ENCODE measurements around the gene PRSS2.

- TF ChIP-seq CTCF (conservative IDR thresholded peaks at IDR 0.05 in 1 of 2, IDR thresholded peaks at IDR 0.05 in 1 of 2; ENCODE audit: low read depth in 1 of 2, low read length in 2 of 2) (no peak), EZH2 (IDR thresholded peaks at IDR 0.05; ENCODE audit: low read length, missing control alignments) (no peak)
Measured at GRCh38 chr7:142800088-142800487, 29.3 kb downstream of the PRSS2 start.
